ENCODE measurements around the gene C3orf20. TPM values are rescaled to one million over a fixed set of nuclear protein-coding genes. Genes with fewer than 3 reads are reported as not detected.

The C3orf20 gene
- total and polyA plus RNA-seq, 2 of the 4 experiments (the other 2 are of a cell fraction) = not detected

- Histone ChIP-seq H2BK5ac (ENCODE audit: low read depth, low read length, poor library complexity, severe bottlenecking) (no peak overlapping the region), H4K5ac (ENCODE audit: low read depth, low read length) (no peak overlapping the region), H3K27me3 (ENCODE audit: control insufficient read depth, insufficient read depth, low read length) (no peaks in the 10 kb centered on the region; the same call in 1 of the 2 replicates), H3K4me2 (ENCODE audit: low read depth, low read length) (no peak overlapping the region), H3K4me1 (ENCODE audit: control insufficient read depth, insufficient read depth, low read length) (no peaks in the 10 kb centered on the region), H3K9ac (ENCODE audit: low read depth, low read length) (no peak overlapping the region), H2BK20ac (ENCODE audit: low read depth, low read length) (no peak overlapping the region), H3K9me3 (ENCODE audit: control insufficient read depth, insufficient read depth, low read length) (no peaks in the 10 kb centered on the region), H4K91ac (ENCODE audit: insufficient read depth, low read depth, low read length) (no peak overlapping the region), H3K4ac (ENCODE audit: low read depth, low read length) (no peak overlapping the region), H2BK120ac (ENCODE audit: low read depth, low read length) (no peak overlapping the region), H2AK5ac (ENCODE audit: low read depth, low read length) (no peak overlapping the region), H3K4me3 (ENCODE audit: insufficient read depth, low read depth, low read length) (no peak overlapping the region), H2AK9ac (replicated peaks; ENCODE audit: low read depth, low read length, poor library complexity) (no peak overlapping the region), H3K36me3 (ENCODE audit: control insufficient read depth, insufficient read depth, low read length) (no peaks in the 10 kb centered on the region), H2BK15ac (ENCODE audit: low read depth, low read length) (no peak overlapping the region), H4K20me1 (ENCODE audit: insufficient read depth, low read length) (no peaks in the 10 kb centered on the region; the same call in 1 of the 2 replicates), H3K23ac (ENCODE audit: low read depth, low read length) (no peak overlapping the region), H3K79me1 (ENCODE audit: low read depth in 1 of 2, low read length in 2 of 2) (no peaks in the 10 kb centered on the region), H3K56ac (ENCODE audit: extremely low read depth, insufficient read depth, low read length) (no peak overlapping the region), H3K9me1 (ENCODE audit: insufficient read depth, low read length) (no peaks in the 10 kb centered on the region), H3K27ac (ENCODE audit: insufficient read depth, low read length) (no peak overlapping the region), H3K14ac (replicated peaks; ENCODE audit: low read depth, low read length) (no peak overlapping the region), H4K8ac (ENCODE audit: low read depth in 2 of 2, low read length in 2 of 2) (no peak overlapping the region), H3K18ac (ENCODE audit: low read depth, low read length) (no peak overlapping the region), H2AFZ (replicated peaks; ENCODE audit: low read length, poor library complexity) (no peak overlapping the region)
- ATAC-seq (ENCODE audit: low read depth) (no peak), DNase-seq (no peak)
- no CpG with 5 or more reads among the region's 3 CpGs for WGBS, 2 experiments (ENCODE audit: extremely low coverage in 2 of 2, insufficient read length in 1 of 2)
- intact Hi-C loops (cut with micrococcal nuclease) (no loop called here), dilution Hi-C loops (cut with HindIII; ENCODE audit: low sequenced_read_pairs, unreplicated experiment) (no loop called here), in situ Hi-C loops (cut with MboI; ENCODE audit: low sequenced_read_pairs) (no loop called here)
- no TSS peak for BruUV-seq (replicated peaks)
- CTCF ChIA-PET = no interaction called here
- TF ChIP-seq RFX5 (IDR thresholded peaks at IDR 0.05; ENCODE audit: low read depth, low read length) (no peak), RAD21 (IDR thresholded peaks at IDR 0.05; ENCODE audit: low read length) (no peak), NFE2L2 (IDR thresholded peaks at IDR 0.05; ENCODE audit: low read depth, low read length) (no peak), FOS (IDR thresholded peaks at IDR 0.05; ENCODE audit: low read depth, low read length) (no peak), CEBPB (IDR thresholded peaks at IDR 0.05; ENCODE audit: low read depth, low read length) (no peak)
- TF ChIP-seq, protein P1, sequence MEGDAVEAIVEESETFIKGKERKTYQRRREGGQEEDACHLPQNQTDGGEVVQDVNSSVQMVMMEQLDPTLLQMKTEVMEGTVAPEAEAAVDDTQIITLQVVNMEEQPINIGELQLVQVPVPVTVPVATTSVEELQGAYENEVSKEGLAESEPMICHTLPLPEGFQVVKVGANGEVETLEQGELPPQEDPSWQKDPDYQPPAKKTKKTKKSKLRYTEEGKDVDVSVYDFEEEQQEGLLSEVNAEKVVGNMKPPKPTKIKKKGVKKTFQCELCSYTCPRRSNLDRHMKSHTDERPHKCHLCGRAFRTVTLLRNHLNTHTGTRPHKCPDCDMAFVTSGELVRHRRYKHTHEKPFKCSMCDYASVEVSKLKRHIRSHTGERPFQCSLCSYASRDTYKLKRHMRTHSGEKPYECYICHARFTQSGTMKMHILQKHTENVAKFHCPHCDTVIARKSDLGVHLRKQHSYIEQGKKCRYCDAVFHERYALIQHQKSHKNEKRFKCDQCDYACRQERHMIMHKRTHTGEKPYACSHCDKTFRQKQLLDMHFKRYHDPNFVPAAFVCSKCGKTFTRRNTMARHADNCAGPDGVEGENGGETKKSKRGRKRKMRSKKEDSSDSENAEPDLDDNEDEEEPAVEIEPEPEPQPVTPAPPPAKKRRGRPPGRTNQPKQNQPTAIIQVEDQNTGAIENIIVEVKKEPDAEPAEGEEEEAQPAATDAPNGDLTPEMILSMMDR (conservative IDR thresholded peaks at IDR 0.05; ENCODE audit: low read depth, low read length) = no peak
- POLR2A ChIA-PET (ENCODE audit: unreplicated experiment) = no interaction called here
These were observed 87.8 kb downstream of the C3orf20 start for GRCh38 chr3:14762701-14763100.
